GM12873 (cell line): ENCODE results near the gene STAMBPL1.

ENCODE experiments used
- CTCF ChIP-seq: IDR thresholded peaks from 2 replicates; pipeline ENCODE4 v1.5.1; 2012; ENCODE audit warnings: low read depth, mild to moderate bottlenecking, moderate library complexity, low read length, control low read depth; ENCODE audit not compliant: insufficient read depth; ENCODE audit errors: missing control alignments

STAMBPL1 gene

GRCh38 chr10:88835910-88836221 lies 44.2 kb upstream of the STAMBPL1 start:
- no peak for TF ChIP-seq CTCF

- no peak for TF ChIP-seq CTCF
Observed at GRCh38 chr10:88838766-88839350, 41.2 kb upstream of the STAMBPL1 start.

DNA sequence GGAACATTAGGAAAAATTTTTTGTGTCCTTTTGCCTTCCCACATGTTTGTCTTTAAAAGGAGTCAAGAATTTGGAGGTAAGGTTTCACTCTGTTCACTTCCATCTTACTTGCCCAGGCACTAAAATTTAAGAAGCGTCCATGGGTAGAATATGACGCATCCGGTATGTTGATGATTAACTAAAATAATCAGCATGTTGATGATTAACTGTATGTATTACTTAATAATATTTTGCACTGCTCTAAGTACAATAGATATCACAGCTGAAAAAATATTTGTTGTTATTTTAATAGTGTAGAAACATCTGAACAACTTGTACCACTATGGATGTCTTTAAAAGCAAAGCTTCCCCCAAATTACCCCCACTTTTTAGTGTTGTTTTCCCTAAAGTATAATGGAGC lies 39.9 kb upstream of the STAMBPL1 start:
- no peak for TF ChIP-seq CTCF

- TF ChIP-seq CTCF, result no peak
Observed at GRCh38 chr10:88840881-88841280, 39.2 kb upstream of the STAMBPL1 start.

GRCh38 chr10:88841316-88842111 lies 38.5 kb upstream of the STAMBPL1 start:
- no peak for TF ChIP-seq CTCF

DNA sequence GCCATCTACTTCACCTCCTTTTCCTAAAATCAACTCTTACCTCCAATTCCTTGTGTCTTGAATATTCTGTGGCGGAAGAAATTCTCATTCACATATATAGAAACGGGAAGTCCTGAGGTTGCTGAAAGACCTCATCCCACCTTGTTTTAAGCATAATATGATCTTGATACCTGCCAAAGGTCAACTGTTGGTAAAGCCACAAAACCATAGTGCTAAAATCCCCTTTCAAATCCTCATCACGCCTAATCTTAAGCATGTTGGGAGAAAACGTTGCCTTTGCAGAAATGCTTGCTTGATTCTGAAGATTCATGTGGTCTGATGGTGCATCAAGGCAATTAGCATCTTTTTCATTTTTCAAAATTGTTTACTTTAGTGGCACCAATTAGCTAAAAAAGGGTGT lies 36.9 kb upstream of the STAMBPL1 start:
- TF ChIP-seq CTCF, result no peak

DNA sequence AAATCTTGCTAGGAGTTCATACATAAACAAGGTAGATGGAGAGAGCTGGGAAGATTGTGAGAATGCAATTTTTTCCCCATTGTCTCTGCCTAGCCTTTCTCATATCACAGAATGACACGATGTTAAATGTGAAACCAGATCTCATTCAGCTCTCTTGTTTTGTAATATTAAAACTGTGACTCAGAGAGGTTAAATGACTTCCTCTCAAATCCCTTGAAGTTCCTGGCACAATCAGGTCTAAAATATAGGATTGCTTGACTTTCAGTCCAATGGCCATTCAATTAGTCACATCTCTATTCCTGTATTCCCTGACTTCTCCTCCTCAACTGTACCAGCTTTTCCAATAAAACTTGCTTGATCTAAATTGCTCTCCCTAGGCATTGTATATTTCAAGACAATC lies 31.5 kb upstream of the STAMBPL1 start:
- no peak for TF ChIP-seq CTCF
